Measurements from ENCODE around the gene TUBB6. TPM values are rescaled to one million over a fixed set of nuclear protein-coding genes. Genes with fewer than 3 reads are reported as not detected.

The TUBB6 gene
- total RNA-seq, 1 donor from 2014 or later, result 860 TPM

GRCh38 chr18:12291161-12291560 lies 16.9 kb upstream of the TUBB6 start:
- no peak for DNase-seq (ENCODE audit: low read depth in 2 of 2)

- DNase-seq (ENCODE audit: low read depth in 2 of 2), result no peak
Observed at GRCh38 chr18:12291690-12292089, 16.4 kb upstream of the TUBB6 start.

- DNase-seq (ENCODE audit: low read depth in 2 of 2), result no peak
Observed at GRCh38 chr18:12293831-12294230, 14.2 kb upstream of the TUBB6 start.

DNA sequence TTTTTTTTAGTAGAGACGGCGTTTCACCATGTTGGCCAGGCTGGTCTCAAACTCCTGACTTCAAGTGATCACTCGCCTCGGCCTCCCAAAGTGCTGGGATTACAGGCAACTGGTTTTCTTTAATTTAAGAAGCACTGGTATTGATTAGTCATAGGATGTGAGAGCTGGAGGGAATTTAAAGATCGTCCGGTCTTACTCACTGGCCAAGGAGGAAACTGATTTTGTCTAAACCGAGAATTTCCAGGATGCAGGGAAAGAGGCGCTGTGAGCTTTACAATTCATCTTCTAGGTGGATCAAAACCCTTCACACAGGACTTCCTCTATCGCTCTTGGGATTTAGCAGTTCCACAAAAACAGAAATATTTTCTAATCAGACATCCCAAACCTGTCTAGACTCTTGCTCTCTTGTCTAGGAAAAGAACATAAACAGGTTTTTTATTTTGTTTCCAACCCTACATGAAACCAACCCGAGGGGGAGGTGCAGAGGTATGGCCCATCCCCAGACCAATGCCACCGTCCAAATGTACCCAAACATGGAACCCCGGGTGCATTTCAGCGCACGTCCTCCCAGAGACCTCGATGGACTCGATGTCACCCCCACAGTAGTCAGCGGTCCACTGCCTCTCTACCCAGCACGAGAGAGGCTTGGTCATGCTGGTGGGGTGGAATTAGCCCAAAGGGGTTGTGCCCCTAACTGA lies 12.5 kb upstream of the TUBB6 start:
- peak in 1 of 2 donors; percentile 70 for DNase-seq (ENCODE audit: low read depth in 2 of 2)

- peak in 1 of 2 donors; percentile 50 for DNase-seq (ENCODE audit: low read depth in 2 of 2)
Observed at GRCh38 chr18:12296087-12296403, 12.0 kb upstream of the TUBB6 start.

DNA sequence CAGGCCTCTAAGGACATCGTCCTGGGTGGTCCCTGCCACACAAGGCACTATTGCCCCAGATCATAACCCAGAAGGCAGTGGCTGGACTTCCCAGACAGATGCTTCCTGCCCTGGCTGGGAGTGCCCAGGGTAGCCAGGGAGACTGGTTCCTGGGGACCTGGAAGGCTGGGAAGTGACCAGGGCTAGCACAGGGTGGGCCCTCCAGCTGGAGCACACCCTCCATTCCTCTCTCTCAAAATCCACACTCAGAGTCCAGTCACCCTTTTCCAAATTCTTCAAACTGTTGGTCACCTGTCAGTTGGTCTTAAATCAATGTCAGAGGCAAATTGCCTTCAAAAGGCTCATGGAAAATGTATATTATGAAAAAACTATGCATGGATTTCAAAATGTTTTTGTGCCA lies 11.6 kb upstream of the TUBB6 start:
- peak in 1 of 2 donors; percentile 70 for DNase-seq (ENCODE audit: low read depth in 2 of 2)

DNA sequence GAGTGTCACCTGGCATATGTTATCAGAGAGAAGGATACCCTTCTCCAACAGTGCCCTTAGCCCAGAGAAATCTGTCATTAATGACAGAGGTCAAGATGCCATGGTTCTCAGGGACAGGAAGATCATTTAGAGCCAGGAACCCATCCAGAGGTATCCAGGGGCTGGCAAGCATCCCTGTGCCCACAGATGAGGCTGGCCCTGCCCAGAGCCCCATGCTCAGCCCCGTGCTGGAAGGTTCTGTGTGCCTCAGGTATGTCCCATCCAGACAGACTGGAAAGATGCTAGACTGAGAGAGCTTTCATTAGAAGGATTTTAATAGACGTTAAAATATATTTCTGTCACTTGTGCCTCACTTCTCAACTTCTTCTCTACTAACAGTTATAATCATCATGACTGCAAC lies 8.2 kb upstream of the TUBB6 start:
- DNase-seq (ENCODE audit: low read depth in 2 of 2), result no peak

GRCh38 chr18:12301263-12302005 lies 6.6 kb upstream of the TUBB6 start:
- DNase-seq (ENCODE audit: low read depth in 2 of 2), result no peak

GRCh38 chr18:12302391-12303147 lies 5.5 kb upstream of the TUBB6 start:
- no peak for DNase-seq (ENCODE audit: low read depth in 2 of 2)

DNA sequence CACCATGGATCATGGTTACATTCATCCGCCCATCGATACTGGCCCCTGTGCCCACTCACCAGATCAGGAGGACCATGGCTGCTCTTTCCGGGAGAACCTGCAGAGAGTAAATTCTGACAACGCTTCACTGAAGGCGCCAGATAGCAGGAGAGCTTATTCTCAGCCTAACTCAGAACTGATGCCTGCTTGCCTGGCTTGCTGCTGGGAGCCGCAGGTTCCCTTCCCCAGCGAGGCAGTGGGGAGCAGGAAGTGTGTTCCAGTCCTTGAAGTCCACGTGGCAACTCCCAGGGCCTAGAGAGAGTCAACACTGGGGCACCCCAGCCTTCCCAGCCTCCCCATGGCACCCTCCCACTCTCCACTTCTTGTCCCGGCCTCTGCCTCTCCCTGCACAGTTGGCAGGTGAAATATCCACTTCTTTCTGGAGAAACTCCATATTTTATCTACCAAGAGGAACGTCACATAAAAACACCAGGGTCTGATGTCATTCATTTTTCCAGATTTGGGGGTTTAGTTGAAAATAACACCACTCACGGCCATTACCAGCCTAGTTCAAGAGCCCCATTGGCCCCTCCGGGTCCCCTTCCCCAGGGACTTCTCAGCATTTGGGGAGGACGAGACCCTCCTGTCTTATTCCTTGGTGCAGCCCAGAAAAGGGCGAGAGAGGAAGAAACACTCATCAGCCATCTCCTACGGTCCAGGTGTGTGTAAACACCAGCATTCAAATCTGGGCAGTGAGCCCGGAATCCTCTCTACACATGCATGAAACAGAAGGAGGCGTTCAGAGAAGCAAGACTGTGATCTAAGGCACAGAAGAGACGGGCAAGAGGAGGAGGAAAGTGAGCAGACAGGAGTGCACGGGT lies 3.5 kb upstream of the TUBB6 start:
- DNase-seq (ENCODE audit: low read depth in 2 of 2), result no peak

GRCh38 chr18:12305211-12305610 lies 2.8 kb upstream of the TUBB6 start:
- DNase-seq (ENCODE audit: low read depth in 2 of 2), result no peak

DNA sequence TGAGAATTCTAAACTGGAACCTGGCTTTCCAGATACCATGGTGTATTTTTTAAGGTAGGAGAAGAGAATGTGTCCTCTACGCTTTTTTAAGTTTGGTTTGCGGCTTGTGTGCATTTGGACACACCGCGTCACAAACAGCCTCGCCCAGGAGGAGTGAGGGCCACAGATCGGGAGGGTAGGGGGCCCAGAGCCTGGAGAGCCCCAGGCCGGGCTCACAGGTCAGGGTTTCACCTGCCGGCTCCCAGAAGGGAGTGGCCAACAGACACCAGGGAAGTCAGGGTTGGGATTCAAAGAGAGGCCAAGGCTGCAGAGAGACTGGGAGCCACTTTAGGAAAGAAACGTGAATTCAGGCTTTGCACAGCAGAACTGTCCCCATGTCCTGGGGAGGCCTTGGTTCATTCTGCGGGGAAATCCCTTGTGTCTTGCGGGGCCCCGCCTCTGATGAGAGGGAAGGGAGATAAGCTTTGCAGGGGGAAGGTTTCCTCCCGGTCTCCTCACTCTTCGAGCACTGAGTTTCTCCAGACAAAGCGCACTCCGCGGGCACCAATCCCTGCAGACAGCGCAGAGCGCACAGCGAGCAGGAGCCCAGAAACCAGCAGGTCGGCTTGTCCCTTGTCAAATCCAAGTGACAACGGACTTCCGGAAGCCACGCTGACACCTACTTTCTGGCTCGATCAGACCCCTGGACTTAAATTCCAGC lies 2.0 kb upstream of the TUBB6 start:
- DNase-seq (ENCODE audit: low read depth in 2 of 2), result no peak

DNA sequence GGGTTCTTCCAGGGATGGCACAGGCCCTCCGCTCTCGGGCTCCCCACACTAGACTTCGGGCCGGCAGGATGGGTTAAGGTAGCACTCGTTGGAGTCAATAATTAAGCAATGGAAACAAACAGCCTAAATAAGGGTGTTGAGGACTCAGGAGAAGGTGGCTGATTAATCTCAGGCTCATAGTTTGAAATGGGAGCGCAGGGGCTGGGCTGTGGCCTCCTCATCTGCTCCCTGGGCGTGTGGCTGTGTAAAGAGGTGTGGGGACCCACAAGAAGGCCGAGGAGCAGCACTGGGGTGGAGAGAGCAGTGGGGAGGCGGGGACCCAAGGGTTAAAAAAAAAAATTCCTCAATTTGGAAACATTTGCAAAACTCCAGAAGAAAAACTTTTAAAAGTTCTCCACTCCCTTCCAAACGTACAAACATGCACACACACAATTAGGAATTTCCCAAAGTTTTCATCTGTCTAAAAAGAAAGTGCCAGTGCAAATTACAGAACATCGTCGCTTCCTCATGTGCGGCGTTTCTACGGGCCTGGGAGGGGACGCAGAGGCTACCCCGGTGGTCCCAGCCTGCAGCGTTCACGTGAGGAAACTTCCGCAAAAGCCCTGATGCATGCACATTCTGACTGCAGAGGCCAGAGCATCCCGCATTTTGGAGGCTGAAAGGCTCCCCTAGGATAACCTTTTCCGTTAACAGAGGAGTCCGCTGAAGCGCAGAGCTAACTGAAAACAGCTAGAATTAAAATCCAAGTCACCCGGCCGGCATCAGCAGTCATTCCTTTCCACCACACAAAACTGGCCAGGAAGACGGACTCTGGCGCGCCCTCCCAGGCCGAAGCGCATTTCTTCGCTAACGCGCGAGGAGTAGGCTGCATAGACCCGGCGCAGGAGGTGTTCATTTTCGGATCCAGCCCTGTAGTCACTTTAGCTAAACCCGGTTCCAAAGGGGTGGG lies 1.0 kb upstream of the TUBB6 start:
- DNase-seq (ENCODE audit: low read depth in 2 of 2), result peak in 1 of 2 donors; percentile 77

DNA sequence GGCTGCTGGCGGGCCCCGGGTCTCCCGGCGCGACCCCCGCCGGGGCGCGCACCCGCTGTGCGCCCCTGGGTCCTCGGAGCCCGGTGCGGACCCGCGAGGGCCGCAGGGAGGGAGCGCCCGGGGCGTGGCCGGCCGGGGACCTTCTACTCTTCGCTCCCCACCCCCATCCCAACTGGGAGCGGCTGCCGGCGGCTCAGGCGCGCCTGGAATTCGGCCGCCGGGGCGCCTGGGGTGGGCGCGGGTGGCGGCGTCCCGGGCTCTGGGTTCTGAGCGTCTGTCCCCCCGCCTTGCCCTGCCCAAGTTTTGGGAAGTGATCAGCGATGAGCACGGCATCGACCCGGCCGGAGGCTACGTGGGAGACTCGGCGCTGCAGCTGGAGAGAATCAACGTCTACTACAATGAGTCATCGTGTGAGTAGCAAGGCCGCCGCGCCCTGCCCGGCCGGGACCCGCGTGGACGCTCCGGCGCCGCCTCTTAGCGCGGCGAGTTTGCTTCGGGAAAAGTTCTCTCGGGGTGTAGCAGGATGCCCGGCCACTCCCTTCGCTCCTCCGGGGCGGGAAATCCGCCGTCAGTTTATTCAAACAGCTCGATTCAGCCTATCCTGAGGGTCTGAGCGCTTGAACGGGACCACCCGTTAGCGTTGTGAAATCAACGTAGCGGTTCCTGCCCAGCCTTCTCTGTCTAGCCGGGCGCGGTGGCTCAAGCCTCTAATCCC lies 502 bp downstream of the TUBB6 start:
- peak; percentile 69 to 87 for DNase-seq (ENCODE audit: low read depth in 2 of 2)

DNA sequence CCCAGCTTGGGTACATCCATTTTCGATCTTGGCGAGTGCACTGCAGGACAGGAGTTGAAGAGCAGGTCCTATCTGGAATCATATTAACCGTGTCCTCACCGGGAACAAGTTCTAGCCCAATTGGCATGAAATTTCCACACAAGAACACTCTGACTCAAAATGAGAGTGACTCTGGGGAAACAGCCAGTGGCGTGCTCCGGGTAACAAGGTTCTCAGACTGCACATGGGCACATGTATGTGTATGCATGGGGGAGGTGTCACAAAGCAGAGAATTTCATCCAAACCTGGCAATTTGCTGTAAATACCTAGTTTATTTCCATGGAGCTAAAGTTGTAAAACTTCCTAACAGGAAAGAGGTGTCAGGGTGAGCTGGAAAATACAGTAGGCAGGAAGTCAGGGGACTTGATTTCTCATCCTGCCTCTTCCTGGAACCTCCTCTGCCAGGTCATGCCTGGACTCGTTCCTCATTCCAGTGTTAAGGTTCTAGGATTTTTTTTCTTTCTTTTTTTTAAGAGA lies 1.7 kb downstream of the TUBB6 start:
- peak; percentile 93 to 97 for DNase-seq (ENCODE audit: low read depth in 2 of 2)

- peak in 1 of 2 donors; percentile 36 for DNase-seq (ENCODE audit: low read depth in 2 of 2)
Observed at GRCh38 chr18:12310762-12311161, 2.7 kb downstream of the TUBB6 start.

GRCh38 chr18:12312976-12313375 lies 4.9 kb downstream of the TUBB6 start:
- DNase-seq (ENCODE audit: low read depth in 2 of 2), result no peak

GRCh38 chr18:12313530-12314245 lies 5.6 kb downstream of the TUBB6 start:
- no peak for DNase-seq (ENCODE audit: low read depth in 2 of 2)
